ENCODE results near the gene NFASC.

- no peak for TF ChIP-seq CTCF (conservative IDR thresholded peaks at IDR 0.05; ENCODE audit: low read depth, low read length)
- TF ChIP-seq EZH2 (IDR thresholded peaks at IDR 0.05; ENCODE audit: low read length, unreplicated experiment): no peak
Measured at GRCh38 chr1:204889681-204890383, 19.2 kb downstream of the NFASC start.
